KMS-11 (cell line): ENCODE results near the gene FNDC3B.

ENCODE experiments used
- H2AFZ ChIP-seq: fragments of 200-600 bp; sonication (generic); 2 replicates; pipeline ENCODE4 v1.6.1; 2016; ENCODE audit warnings: antibody characterized with exemption, mixed run types, low read depth
- H3K27ac ChIP-seq: fragments of 200-600 bp; sonication (generic); 2 replicates; pipeline ENCODE4 v1.6.1; 2016; ENCODE audit warnings: mild to moderate bottlenecking, mixed run types
- H3K27me3 ChIP-seq: fragments of 200-600 bp; sonication (generic); 2 replicates; pipeline ENCODE4 v1.6.1; 2017; ENCODE audit warnings: mild to moderate bottlenecking, low read depth, mixed run types, moderate library complexity; ENCODE audit not compliant: insufficient read depth
- H3K36me3 ChIP-seq: fragments of 200-600 bp; sonication (generic); 2 replicates; pipeline ENCODE4 v1.6.1; 2017; ENCODE audit warnings: mild to moderate bottlenecking, mixed run types; ENCODE audit not compliant: insufficient read depth
- H3K4me1 ChIP-seq: fragments of 200-600 bp; sonication (generic); 2 replicates; pipeline ENCODE4 v1.6.1; 2016; ENCODE audit warnings: mild to moderate bottlenecking, low read depth, mixed run types; ENCODE audit not compliant: poor library complexity, severe bottlenecking
- H3K4me2 ChIP-seq: fragments of 200-600 bp; sonication (generic); 2 replicates; pipeline ENCODE4 v1.7.0; 2016; ENCODE audit warnings: mild to moderate bottlenecking, mixed run types
- H3K4me3 ChIP-seq: fragments of 200-600 bp; sonication (generic); IDR thresholded peaks from 2 replicates; pipeline ENCODE4 v1.6.1; 2017; ENCODE audit warnings: low read depth, low read length, mixed read lengths; ENCODE audit not compliant: insufficient read depth
- H3K79me2 ChIP-seq: fragments of 200-600 bp; sonication (generic); 2 replicates; pipeline ENCODE4 v1.6.1; 2016; ENCODE audit warnings: low read depth, mixed run types; ENCODE audit not compliant: insufficient read depth
- H3K9ac ChIP-seq: fragments of 200-600 bp; sonication (generic); 2 replicates; pipeline ENCODE4 v1.6.1; 2016; ENCODE audit warnings: mild to moderate bottlenecking, mixed run types
- H4K20me1 ChIP-seq: fragments of 200-600 bp; sonication (generic); 2 replicates; pipeline ENCODE4 v1.6.1; 2016; ENCODE audit warnings: mild to moderate bottlenecking, mixed run types; ENCODE audit not compliant: insufficient read depth
- CTCF ChIP-seq: fragments of 200-600 bp; sonication (generic); conservative IDR thresholded peaks from 2 replicates; pipeline ENCODE4 v1.6.1; 2017; ENCODE audit warnings: low read depth, mild to moderate bottlenecking, antibody characterized with exemption, low read length, moderate library complexity, mixed read lengths

FNDC3B gene

DNA sequence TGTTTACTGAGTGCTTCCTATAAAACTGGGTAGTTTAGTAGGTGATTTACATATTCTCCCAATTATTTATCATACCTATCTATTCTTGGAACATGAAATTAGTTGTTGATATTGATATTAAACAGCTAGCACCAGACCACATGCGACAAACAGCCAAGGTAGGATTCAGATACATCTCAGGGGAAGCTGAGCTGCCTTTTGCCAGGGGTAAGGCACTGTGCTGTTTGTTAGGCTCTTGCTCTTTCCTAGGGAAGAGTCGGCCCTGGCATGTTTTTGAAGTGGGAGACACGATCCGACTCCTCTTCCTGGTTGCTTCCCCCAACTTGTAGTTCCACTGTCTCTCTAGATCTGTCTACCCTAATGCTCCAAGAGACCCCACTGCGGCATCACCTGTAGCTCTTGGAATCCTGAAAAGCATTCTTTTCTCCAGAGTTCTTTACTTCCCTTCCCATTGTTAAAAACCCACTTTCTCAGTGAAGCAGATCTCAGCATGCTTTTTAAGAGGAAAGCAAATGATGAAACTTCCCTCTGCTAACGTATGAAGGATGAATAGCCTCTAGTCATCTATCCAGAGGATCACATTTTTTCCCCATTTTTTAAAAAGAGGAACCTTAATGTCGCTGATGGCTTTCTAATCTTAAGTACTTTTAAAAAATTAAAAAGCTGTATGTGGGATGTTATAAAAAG lies 270.5 kb downstream of the FNDC3B start:
- Histone ChIP-seq H3K27ac (no peak overlapping the region), H3K4me2 (no peak overlapping the region), H4K20me1 (no peaks in the 10 kb centered on the region), H2AFZ (no peak overlapping the region), H3K4me1 (peaks cover 18% of the 10 kb centered on the region), H3K4me3 (no peak overlapping the region), H3K36me3 (peaks cover 7% of the 10 kb centered on the region; the same call in 1 of the 2 replicates), H3K9ac (no peak overlapping the region), H3K79me2 (no peaks in the 10 kb centered on the region), H3K27me3 (no peaks in the 10 kb centered on the region)
- no peak for TF ChIP-seq CTCF

GRCh38 chr3:172310428-172310760 lies 271.0 kb downstream of the FNDC3B start:
- Histone ChIP-seq H3K4me3 (no peak overlapping the region), H3K4me2 (no peak overlapping the region), H2AFZ (no peak overlapping the region), H4K20me1 (no peaks in the 10 kb centered on the region), H3K79me2 (no peaks in the 10 kb centered on the region), H3K27ac (no peak overlapping the region), H3K4me1 (peaks cover 20% of the 10 kb centered on the region), H3K27me3 (no peaks in the 10 kb centered on the region), H3K9ac (no peak overlapping the region), H3K36me3 (peaks cover 7% of the 10 kb centered on the region; the same call in 1 of the 2 replicates)
- no peak for TF ChIP-seq CTCF

- Histone ChIP-seq H4K20me1 (no peaks in the 10 kb centered on the region), H3K4me2 (no peak overlapping the region), H3K27ac (no peak overlapping the region), H3K4me3 (no peak overlapping the region), H3K9ac (no peak overlapping the region), H3K79me2 (no peaks in the 10 kb centered on the region), H3K4me1 (peaks cover 20% of the 10 kb centered on the region), H3K27me3 (no peaks in the 10 kb centered on the region), H2AFZ (no peak overlapping the region), H3K36me3 (peaks cover 7% of the 10 kb centered on the region; the same call in 1 of the 2 replicates)
- TF ChIP-seq CTCF = no peak
These were observed 271.8 kb downstream of the FNDC3B start for GRCh38 chr3:172311217-172311616.

- H3K9ac ChIP-seq = no peak overlapping the region
- H3K79me2 ChIP-seq = no peaks in the 10 kb centered on the region
- no peaks in the 10 kb centered on the region for H3K27me3 ChIP-seq
- TF ChIP-seq CTCF = no peak
- H2AFZ ChIP-seq = no peak overlapping the region
- H4K20me1 ChIP-seq = no peaks in the 10 kb centered on the region
- H3K36me3 ChIP-seq = peaks cover 7% of the 10 kb centered on the region; the same call in 1 of the 2 replicates
- H3K4me3 ChIP-seq = no peak overlapping the region
- H3K4me1 ChIP-seq = peaks cover 20% of the 10 kb centered on the region
- H3K27ac ChIP-seq = no peak overlapping the region
- no peak overlapping the region for H3K4me2 ChIP-seq
These were observed 272.6 kb downstream of the FNDC3B start for GRCh38 chr3:172312001-172312400.
